ENCODE data around the gene DMTF1.
"Not testable (repeated sequence)": the region's sequence is repeated elsewhere in the genome, so short reads cannot be mapped to it uniquely, and the experiment has no call there.

Gene DMTF1

GRCh38 chr7:87152112-87152896 lies at the start of gene DMTF1:
TSS of gene DMTF1 (plus strand) at chr7:87152453. CDS start at chr7:87164942, 12,489 bp downstream.
- DNase-seq = peak; percentile 94

DNA sequence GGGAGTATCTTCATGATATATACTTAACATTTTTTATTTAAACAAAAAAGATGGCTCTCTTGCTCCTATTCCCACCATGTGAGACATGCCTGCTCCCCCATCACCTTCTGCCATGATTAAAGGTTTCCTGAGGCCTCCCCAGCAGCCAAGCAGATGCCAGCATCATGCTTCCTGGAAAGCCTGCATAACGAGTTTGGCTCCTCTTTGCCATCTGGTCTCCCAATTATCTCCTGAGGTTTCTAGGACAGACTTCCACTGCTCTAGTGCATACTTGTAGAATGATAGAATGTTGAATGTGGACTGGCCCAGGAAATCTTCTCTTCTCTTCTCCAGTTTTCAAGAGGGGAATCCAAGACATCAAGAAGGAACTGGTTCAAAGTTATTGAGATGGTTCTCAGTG lies 46.9 kb upstream of the DMTF1 start:
- DNase-seq = no peak

DNA sequence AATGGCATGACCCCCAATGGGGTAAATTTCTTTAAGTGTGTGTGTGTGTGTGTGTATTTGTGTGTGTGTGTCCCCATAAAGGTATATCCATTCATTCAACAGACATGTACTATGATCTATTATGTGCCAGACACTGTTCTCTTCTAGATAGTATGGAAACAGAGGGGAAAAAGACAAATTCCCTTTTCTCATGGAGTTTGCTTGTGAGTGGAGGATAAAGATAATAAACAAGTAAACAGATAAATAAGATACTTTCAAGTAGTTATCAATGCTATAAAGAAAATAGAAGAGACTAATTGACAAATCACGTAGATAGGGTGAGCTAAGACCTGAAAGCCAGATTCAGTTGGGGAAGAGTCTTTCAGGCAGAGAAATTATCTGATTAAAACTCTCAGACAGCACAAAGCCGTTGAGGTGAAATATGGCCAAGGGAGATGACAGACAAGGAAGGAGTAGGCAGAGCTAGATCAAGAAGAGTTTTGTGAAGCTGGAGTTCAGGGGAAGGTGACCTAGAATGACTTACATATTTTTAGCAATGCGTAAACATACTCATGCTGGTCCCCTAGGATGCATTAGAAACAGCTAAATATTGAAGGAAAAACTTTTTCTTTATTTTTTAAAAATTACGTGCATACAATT lies 45.2 kb upstream of the DMTF1 start:
- no peak for DNase-seq

GRCh38 chr7:87107949-87108776 lies 44.1 kb upstream of the DMTF1 start:
- DNase-seq = no peak

DNA sequence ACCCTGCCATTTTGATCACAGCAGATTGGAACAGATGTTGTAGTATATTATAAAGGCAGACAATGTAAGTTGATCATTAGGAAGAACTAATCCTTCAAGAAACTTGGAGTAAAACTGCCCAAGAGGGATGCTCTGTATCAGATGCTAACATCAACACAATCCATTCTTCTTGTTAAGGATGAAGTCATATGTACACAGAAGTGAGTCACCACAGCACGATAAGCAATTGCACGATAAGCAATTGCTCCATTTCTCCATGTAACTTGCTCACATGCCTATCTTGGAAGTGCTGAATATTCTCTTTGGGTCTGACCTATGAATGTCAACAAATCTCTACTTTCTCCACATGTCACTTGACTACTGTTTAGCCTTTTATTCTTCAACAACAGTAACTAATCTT lies 41.5 kb upstream of the DMTF1 start:
- peak; percentile 27 for DNase-seq

DNA sequence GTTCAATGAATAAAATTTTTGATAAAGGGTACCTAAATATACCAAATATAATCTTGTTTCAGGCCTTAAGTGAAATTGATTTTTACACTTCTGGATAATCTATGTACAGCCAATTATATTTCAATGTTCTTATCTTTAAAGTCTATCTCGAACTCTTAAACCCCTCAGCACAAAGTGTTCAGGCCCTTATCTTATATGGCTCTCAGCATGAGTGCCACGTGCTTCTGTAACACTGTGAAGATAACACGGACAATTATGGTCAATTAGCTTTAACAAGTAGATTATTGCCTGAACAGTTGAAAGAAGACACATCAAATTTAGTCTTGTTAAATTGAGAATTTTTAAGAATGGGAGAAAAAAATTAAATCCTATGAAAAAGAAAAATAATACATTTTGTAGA lies 40.4 kb upstream of the DMTF1 start:
- DNase-seq = no peak

DNA sequence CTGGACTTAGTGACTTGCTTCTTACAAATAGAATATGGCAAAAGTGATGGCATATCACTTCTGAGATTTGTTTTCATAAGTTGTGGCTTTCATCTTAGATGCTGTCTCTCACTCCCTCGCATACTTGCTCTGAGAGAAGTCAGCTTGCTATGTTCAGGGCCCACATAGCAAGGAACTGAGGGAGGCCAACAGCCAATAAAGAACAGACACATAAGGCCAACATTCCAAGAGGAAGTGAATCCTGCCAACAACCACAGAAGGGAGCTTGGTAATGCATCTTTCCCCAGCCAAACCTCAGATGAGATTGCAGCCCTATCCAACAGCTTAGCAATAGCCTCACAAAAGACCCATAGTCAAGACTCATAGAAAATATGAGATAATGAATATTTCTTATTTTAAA lies 39.2 kb upstream of the DMTF1 start:
- DNase-seq = no peak

DNA sequence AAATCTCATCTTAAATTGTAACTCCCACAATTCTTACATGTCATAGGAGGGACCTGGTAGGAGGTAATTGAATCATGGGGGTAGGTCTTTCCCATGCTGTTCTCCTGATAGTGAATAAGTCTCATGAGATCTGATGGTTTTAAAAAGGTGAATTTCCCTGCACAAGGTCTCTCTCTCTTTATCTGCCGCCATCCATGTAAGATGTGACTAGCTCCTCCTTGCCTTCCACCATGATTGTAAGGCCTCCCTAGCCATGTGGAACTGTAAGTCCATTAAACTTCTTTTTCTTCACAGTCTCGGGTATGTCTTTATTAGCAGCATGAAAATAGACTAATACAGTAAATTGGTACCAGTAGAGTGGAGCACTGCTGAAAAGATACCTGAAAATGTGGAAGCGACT lies 38.3 kb upstream of the DMTF1 start:
- DNase-seq = not testable (repeated sequence)

- DNase-seq = not testable (repeated sequence)
Measured at GRCh38 chr7:87115772-87116171, 36.5 kb upstream of the DMTF1 start.

- no peak for DNase-seq
Measured at GRCh38 chr7:87116315-87116714, 35.9 kb upstream of the DMTF1 start.

DNA sequence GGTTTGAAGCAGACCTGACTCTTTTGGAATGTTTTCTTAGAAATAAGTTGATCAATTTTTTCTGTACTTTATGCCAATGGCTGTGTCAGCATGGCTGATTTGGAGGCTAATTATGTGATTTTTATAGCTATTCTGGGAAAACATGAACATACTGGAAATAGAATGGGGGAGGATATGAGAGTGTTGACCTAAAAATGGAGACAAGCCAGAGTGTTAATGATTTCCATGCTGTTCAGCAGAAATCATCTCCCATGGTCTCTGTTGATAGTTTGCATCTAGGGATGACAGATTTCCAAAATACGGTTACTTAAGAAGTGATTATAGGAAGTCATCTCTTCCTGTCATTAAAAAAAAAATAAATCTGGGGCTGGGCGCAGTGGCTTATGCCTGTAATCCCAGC lies 32.7 kb upstream of the DMTF1 start:
- no peak for DNase-seq

DNA sequence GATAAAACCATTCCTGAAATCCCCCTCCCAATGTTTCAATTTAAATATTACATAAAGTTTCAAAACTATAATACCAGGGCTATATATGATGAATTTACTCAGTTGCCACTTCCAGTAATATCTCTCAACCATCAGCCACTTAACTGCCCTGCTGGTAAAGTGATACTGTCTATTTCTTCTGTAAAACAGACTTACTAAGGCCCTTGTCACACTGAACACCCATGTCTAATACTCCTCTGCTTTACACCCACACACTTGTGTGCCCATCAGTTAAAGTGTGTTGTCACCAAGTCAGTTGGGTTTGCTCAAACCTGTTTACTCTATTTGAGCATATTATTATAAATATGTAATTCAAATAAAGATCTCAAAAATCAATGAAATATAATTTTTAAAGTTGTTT lies 29.1 kb upstream of the DMTF1 start:
- DNase-seq = no peak

DNA sequence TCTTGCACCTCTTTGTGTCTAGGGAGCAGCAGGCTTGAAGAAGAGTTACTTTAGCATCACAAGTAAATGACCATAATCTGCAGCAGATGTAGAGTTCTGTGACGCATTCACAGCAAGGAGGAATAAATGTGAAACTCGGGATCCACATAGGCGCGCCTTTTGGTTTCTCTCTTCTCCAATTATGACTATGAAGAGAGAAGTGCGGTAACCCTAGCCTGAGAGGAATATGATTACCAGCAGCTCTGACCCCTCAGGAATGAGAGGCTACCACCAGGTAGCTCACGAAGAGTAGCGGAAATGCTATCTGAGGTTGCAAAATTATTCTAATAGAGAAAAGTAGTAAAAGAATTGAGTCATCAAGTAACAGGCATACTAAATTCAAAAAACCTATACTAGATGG lies 25.2 kb upstream of the DMTF1 start:
- no peak for DNase-seq

- DNase-seq = no peak
Measured at GRCh38 chr7:87128861-87129267, 23.4 kb upstream of the DMTF1 start.

- no peak for DNase-seq
Measured at GRCh38 chr7:87129332-87129731, 22.9 kb upstream of the DMTF1 start.

DNA sequence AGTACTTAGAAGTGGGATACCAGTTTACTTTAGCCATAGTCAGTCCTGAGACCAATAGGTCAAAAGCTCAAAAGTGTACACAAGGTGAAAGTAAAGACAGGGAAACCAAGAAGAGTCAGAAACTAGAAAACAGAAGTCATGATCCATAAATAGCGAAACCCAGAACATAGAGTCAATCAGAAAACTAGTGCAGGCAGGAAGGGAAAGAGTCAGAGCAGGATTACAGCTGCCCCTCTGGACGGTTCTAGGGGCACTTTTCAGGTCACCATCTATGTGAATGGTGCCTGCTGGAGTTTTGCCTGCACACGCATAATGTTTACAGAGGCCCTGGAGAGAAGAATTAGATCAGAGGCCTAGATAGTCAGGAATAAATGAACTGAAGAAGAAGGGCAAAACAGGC lies 22.4 kb upstream of the DMTF1 start:
- no peak for DNase-seq

- DNase-seq = no peak
Measured at GRCh38 chr7:87131771-87132170, 20.5 kb upstream of the DMTF1 start.

- no peak for DNase-seq
Measured at GRCh38 chr7:87137271-87137670, 15.0 kb upstream of the DMTF1 start.

DNA sequence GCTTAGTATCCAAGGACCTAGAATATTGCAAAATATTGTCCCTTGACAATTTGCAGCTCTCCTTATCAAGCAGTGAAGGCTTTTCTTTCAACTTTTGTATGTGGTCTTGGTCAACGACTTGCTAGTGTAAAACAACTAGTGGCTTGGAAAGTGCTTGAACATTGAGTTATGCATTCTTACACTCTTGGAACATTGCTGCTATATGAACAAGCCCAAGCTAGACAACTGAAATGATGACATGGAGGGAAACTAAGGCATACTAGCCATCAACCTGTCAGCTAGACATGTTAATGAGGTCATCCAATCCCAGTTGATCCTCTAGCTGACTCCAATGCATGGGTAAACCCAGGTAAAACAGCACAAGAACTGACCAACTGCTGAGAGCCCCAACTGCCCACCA lies 12.7 kb upstream of the DMTF1 start:
- DNase-seq = no peak

DNA sequence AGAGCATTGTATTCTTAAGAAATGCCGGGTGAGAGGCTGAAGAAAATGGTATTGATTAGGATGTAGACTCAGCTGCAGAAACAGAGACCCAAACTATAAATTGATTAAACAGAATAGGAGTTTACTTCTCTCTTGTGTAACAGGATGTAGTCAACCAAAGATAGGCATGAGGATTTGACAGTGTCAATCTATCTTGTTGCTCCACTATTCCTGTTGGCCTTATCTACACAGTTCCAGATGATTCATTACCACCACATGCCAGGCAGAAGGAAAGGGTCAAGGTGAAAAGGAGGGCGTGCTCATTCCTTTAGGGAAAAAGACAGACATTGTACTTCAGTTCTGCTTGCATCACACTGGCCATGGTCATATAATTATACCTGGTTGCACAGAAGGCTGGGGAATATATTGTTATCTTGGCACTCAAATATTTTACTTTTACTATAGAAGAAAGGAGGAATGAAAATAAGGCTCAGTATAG lies 11.9 kb upstream of the DMTF1 start:
- DNase-seq = no peak

DNA sequence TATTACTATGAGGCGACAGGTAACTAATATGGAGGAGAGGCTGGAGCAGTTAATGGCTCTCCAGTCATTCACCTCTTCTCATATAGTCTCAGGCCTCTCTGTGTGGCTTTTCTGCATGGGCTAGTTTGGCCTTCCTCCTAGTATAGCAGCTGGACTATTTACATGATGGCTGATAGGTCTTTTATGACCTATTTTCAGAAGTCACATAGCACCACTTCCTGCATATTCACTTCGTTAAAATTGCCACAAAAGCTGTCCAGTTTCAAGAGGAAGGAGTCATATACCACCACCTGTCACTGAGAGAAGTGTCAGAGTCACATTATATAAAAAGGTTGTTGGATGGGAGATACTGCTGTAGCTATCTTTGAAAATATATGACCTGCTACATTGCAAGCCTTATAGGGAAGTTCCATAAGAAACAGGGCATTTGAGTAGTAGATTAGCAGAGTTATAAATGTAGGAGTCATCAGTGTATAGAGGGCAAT lies 8.0 kb upstream of the DMTF1 start:
- DNase-seq = no peak

DNA sequence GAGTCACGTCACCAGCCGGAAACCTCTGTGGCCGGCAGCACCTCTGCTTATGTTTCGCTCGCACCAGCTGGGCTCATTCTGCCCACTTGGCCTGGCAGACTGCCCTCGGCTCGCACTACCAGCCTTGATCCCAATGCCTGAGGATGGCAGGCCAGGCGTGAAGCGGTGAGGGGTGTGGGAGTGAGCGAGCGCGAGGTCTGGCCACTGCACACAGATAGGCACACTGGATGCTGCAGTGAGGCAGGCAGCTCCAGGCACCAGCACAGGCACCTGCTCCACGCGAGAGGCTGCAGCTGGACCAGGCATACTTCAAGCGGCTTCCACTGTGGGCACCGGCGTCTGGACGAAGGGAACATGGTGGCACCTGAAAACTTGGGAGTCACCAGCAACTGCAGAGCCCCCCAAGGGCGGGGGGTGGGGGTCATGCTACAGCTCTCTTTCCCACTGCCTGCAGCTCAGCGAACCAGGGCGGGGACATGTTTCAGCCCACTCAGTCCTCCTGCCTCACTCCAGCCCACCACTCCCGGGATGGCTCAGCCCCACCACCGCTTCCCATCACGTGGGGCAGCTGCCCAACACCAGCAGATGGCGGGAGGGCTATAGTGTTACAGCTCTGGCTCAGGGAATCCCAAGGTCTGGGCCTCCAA lies 5.4 kb upstream of the DMTF1 start:
- no peak for DNase-seq

GRCh38 chr7:87147500-87147899 lies 4.8 kb upstream of the DMTF1 start:
- DNase-seq = no peak
